ENCODE data around the gene TRAPPC8. TPM values are rescaled to one million over a fixed set of nuclear protein-coding genes. Genes with fewer than 3 reads are reported as not detected.

Gene TRAPPC8
- total RNA-seq (10 to 100 TPM; 51.3 to 73.5 TPM), polyA plus RNA-seq (10 to 100 TPM; 12.4 to 20.3 TPM)
- long read RNA-seq, donor 1, full-length matches to known transcripts: 2 of 2 reads
- long read RNA-seq, donor 1, partial matches to known transcripts: 0 of 2 reads
- long read RNA-seq, donor 1, other reads (novel, unspliced or antisense): 0 of 2 reads
- long read RNA-seq, donor 2, full-length matches to known transcripts: 2 of 2 reads
- long read RNA-seq, donor 2, partial matches to known transcripts: 0 of 2 reads
- long read RNA-seq, donor 2, other reads (novel, unspliced or antisense): 0 of 2 reads
- long read RNA-seq, donor 3, full-length matches to known transcripts: 2 of 2 reads
- long read RNA-seq, donor 3, partial matches to known transcripts: 0 of 2 reads
- long read RNA-seq, donor 3, other reads (novel, unspliced or antisense): 0 of 2 reads
- long read RNA-seq, donor 4: 0 reads
- long read RNA-seq, donor 5, full-length matches to known transcripts: 2 of 2 reads
- long read RNA-seq, donor 5, partial matches to known transcripts: 0 of 2 reads
- long read RNA-seq, donor 5, other reads (novel, unspliced or antisense): 0 of 2 reads

DNA sequence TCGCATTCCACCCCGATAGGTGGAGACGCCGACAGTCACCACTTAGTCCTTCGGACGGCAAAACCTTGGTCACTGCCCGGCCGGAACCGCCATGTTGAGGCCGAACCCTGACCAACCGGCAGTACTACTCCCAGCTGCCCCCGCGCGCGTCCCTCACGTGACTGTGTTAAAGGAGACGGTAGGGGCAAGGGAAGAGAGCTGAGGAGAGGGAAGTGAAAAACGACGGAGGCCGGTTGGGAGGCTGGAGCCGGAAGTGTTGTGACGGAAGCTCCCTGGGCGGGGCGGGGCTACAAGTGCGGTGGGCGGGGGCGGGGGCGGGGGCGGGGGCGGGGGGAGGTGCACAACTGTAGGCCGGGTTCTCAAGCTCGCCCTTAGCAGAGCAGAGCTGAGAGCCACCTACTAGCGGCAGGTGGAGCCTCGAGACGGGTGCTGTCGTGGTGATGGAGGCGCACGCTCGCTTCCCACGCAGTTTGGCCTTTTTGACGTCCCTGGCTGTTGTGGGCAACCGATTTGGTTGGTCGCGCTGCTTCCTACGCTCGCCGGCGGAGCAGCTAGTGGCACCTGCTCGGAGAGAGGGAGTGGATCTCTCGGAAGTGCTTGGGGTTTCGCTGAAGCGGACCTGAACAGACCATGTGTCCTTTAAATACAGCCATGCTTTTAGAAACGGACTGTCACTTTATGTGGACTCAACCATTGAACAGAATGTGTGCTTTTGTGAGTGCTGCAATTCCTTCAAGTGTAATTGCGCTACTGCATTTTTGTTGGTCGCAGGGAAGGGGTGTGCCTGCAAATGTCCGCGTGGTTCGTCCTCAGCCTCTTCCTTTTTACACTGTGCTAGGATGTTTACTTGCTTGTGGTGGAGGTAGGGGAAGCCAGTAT lies at the start of gene TRAPPC8:
Gene TRAPPC8, minus strand, starts transcription at position 130 of the 879 bp plus-strand sequence. CDS start 364 bp downstream, outside the sequence.
- Histone ChIP-seq H3K27ac (ENCODE audit: low read depth in 1 of 2, low read length in 1 of 2) (peak within 1 kb of the TSS; percentile 90), H3K36me3 (ENCODE audit: control insufficient read depth in 4 of 4, insufficient read depth in 4 of 4, low read length in 4 of 4) (peaks cover 0 to 5% (median 0%) of the 10 kb centered on the region in 4 donors), H3K4me3 (peak within 1 kb of the TSS; percentile 80), H3K4me1 (ENCODE audit: control insufficient read depth in 5 of 5, insufficient read depth in 5 of 5, low read length in 5 of 5) (peaks cover 0 to 12% (median 9%) of the 10 kb centered on the region in 5 donors), H3K9ac (ENCODE audit: insufficient read depth in 1 of 2, low read length in 2 of 2) (peak within 1 kb of the TSS; percentile 84 to 85), H3K27me3 (ENCODE audit: control insufficient read depth in 3 of 3, insufficient read depth in 3 of 3, low read length in 2 of 3) (peaks cover 0 to 10% (median 5%) of the 10 kb centered on the region in 3 donors), H3K9me3 (ENCODE audit: control insufficient read depth in 4 of 4, insufficient read depth in 3 of 4, low read length in 3 of 4) (no peaks in the 10 kb centered on the region)
- TF ChIP-seq, protein P1, sequence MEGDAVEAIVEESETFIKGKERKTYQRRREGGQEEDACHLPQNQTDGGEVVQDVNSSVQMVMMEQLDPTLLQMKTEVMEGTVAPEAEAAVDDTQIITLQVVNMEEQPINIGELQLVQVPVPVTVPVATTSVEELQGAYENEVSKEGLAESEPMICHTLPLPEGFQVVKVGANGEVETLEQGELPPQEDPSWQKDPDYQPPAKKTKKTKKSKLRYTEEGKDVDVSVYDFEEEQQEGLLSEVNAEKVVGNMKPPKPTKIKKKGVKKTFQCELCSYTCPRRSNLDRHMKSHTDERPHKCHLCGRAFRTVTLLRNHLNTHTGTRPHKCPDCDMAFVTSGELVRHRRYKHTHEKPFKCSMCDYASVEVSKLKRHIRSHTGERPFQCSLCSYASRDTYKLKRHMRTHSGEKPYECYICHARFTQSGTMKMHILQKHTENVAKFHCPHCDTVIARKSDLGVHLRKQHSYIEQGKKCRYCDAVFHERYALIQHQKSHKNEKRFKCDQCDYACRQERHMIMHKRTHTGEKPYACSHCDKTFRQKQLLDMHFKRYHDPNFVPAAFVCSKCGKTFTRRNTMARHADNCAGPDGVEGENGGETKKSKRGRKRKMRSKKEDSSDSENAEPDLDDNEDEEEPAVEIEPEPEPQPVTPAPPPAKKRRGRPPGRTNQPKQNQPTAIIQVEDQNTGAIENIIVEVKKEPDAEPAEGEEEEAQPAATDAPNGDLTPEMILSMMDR (IDR thresholded peaks at IDR 0.05; ENCODE audit: control extremely low read depth, extremely low read depth): no peak
- ATAC-seq (ENCODE audit: insufficient read depth, low FRiP score) (peak; percentile 97), DNase-seq (peak; percentile 98 to 99 (median 98))
- WGBS, 2 donors: 0 to 1% methylated on average over 51 to 58 of the region's 58 CpGs

GRCh38 chr18:31990823-31991222 lies 47.9 kb upstream of the TRAPPC8 start:
- H3K4me3 ChIP-seq: no peak overlapping the region
- TF ChIP-seq, protein P1 (IDR thresholded peaks at IDR 0.05; ENCODE audit: control extremely low read depth, extremely low read depth): no peak
- no peak overlapping the region for H3K27ac ChIP-seq (ENCODE audit: low read depth in 1 of 2, low read length in 1 of 2)
- ATAC-seq (ENCODE audit: insufficient read depth, low FRiP score) (no peak), DNase-seq (peak in 1 of 3 donors; percentile 20)
- H3K4me1 ChIP-seq (ENCODE audit: control insufficient read depth in 5 of 5, insufficient read depth in 5 of 5, low read length in 5 of 5): peaks cover 0 to 4% (median 0%) of the 10 kb centered on the region in 5 donors
- H3K27me3 ChIP-seq (ENCODE audit: control insufficient read depth in 3 of 3, insufficient read depth in 3 of 3, low read length in 2 of 3): no peaks in the 10 kb centered on the region
- no peaks in the 10 kb centered on the region for H3K9me3 ChIP-seq (ENCODE audit: control insufficient read depth in 4 of 4, insufficient read depth in 3 of 4, low read length in 3 of 4)
- no peak overlapping the region for H3K9ac ChIP-seq (ENCODE audit: insufficient read depth in 1 of 2, low read length in 2 of 2)
- no peaks in the 10 kb centered on the region for H3K36me3 ChIP-seq (ENCODE audit: control insufficient read depth in 4 of 4, insufficient read depth in 4 of 4, low read length in 4 of 4)
- 85 to 93% methylated on average over 2 of the region's 2 CpGs for WGBS, 2 donors

GRCh38 chr18:31983976-31984375 lies 41.0 kb upstream of the TRAPPC8 start:
- ATAC-seq (ENCODE audit: insufficient read depth, low FRiP score) (no peak), DNase-seq (no peak)
- no peak overlapping the region for H3K4me3 ChIP-seq
- peaks cover 0 to 4% (median 0%) of the 10 kb centered on the region in 5 donors for H3K4me1 ChIP-seq (ENCODE audit: control insufficient read depth in 5 of 5, insufficient read depth in 5 of 5, low read length in 5 of 5)
- no peak overlapping the region for H3K9ac ChIP-seq (ENCODE audit: insufficient read depth in 1 of 2, low read length in 2 of 2)
- H3K27ac ChIP-seq (ENCODE audit: low read depth in 1 of 2, low read length in 1 of 2): no peak overlapping the region
- no peaks in the 10 kb centered on the region for H3K9me3 ChIP-seq (ENCODE audit: control insufficient read depth in 4 of 4, insufficient read depth in 3 of 4, low read length in 3 of 4)
- 61 to 76% methylated on average over 5 of the region's 5 CpGs for WGBS, 2 donors
- no peaks in the 10 kb centered on the region for H3K36me3 ChIP-seq (ENCODE audit: control insufficient read depth in 4 of 4, insufficient read depth in 4 of 4, low read length in 4 of 4)
- TF ChIP-seq, protein P1 (IDR thresholded peaks at IDR 0.05; ENCODE audit: control extremely low read depth, extremely low read depth): no peak
- no peaks in the 10 kb centered on the region for H3K27me3 ChIP-seq (ENCODE audit: control insufficient read depth in 3 of 3, insufficient read depth in 3 of 3, low read length in 2 of 3)
